H1 (cell line): Measurements from ENCODE around the gene STBD1.

ENCODE experiments used
- CEBPB ChIP-seq: IDR thresholded peaks from 2 replicates; pipeline ENCODE4 v1.6.1; 2012; ENCODE audit warnings: low read depth, low read length
- EGR1 ChIP-seq: IDR thresholded peaks from 2 replicates; pipeline ENCODE4 v1.6.1; 2011; ENCODE audit warnings: low read depth, low read length, borderline replicate concordance
- RXRA ChIP-seq: IDR thresholded peaks from 2 replicates; pipeline ENCODE4 v1.6.1; 2011; ENCODE audit warnings: low read depth, mild to moderate bottlenecking, low read length, moderate library complexity; ENCODE audit not compliant: insufficient read depth
- TF ChIP-seq, protein P1 (sequence below): IDR thresholded peaks from 2 replicates; pipeline ENCODE4 v1.6.1; 2011; ENCODE audit warnings: low read depth, mild to moderate bottlenecking, low read length; ENCODE audit not compliant: insufficient read depth

GRCh38 chr4:76292730-76293129 lies 13.8 kb upstream of the STBD1 start:
- TF ChIP-seq CEBPB (no peak), EGR1 (no peak), RXRA (no peak)
- TF ChIP-seq, protein P1, sequence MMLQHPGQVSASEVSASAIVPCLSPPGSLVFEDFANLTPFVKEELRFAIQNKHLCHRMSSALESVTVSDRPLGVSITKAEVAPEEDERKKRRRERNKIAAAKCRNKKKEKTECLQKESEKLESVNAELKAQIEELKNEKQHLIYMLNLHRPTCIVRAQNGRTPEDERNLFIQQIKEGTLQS: no peak
